Measurements from ENCODE around the gene EFS.

GRCh38 chr14:23320584-23321571 is 44.1 kb downstream of the EFS start, which contains the start of gene PABPN1:
- TF ChIP-seq, protein P1, sequence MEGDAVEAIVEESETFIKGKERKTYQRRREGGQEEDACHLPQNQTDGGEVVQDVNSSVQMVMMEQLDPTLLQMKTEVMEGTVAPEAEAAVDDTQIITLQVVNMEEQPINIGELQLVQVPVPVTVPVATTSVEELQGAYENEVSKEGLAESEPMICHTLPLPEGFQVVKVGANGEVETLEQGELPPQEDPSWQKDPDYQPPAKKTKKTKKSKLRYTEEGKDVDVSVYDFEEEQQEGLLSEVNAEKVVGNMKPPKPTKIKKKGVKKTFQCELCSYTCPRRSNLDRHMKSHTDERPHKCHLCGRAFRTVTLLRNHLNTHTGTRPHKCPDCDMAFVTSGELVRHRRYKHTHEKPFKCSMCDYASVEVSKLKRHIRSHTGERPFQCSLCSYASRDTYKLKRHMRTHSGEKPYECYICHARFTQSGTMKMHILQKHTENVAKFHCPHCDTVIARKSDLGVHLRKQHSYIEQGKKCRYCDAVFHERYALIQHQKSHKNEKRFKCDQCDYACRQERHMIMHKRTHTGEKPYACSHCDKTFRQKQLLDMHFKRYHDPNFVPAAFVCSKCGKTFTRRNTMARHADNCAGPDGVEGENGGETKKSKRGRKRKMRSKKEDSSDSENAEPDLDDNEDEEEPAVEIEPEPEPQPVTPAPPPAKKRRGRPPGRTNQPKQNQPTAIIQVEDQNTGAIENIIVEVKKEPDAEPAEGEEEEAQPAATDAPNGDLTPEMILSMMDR (IDR thresholded peaks at IDR 0.05) = no peak
- TF ChIP-seq POLR2A (IDR thresholded peaks at IDR 0.05) = peak; percentile 28 to 89

All from thyroid gland (tissue), 4 donors.